ENCODE measurements around the gene TREML4. TPM values are rescaled to one million over a fixed set of nuclear protein-coding genes. Genes with fewer than 3 reads are reported as not detected.
A peak's percentile ranks its signal among the peaks of the same experiment; 100 is the strongest.

The TREML4 gene
- total and polyA plus RNA-seq, 2 experiments from 2014 or later = not detected

DNA sequence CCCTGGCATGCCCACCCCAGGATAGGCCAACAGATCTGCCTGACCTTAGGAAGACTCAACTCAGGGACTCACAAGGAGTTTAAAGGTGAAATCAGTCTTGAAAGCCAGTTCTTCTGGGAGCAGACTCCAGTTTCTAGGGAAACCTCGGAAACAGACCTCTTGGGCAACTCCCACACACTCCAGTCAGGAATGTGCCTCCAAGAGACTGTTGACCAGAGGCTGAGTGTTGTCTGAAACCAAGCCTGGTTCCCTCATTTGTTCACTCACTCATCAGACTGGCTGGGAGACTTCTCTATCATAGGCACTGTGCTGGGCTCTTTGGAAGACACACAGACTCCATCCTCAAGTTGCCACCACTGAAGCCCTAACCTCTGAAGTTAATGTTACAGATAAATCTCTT, 56.6 kb downstream of the TREML4 start:
- H3K9me2 ChIP-seq (replicated peaks; ENCODE audit: insufficient read depth) = no peaks in the 10 kb centered on the region
- H3K27ac ChIP-seq = no peak overlapping the region
- H3K9me3 ChIP-seq (ENCODE audit: low read depth) = no peaks in the 10 kb centered on the region
- 47% methylated on average over 1 of the region's 1 CpG for WGBS (ENCODE audit: low lambda C conversion rate, missing lambda C conversion rate)
- peak; percentile 56 for DNase-seq (ENCODE audit: low spot score)
- H3K4me3 ChIP-seq = no peak overlapping the region
- peaks cover 3% of the 10 kb centered on the region for H3K4me1 ChIP-seq (ENCODE audit: insufficient read depth)
- no peaks in the 10 kb centered on the region for H3K79me2 ChIP-seq
- TF ChIP-seq, protein P1, sequence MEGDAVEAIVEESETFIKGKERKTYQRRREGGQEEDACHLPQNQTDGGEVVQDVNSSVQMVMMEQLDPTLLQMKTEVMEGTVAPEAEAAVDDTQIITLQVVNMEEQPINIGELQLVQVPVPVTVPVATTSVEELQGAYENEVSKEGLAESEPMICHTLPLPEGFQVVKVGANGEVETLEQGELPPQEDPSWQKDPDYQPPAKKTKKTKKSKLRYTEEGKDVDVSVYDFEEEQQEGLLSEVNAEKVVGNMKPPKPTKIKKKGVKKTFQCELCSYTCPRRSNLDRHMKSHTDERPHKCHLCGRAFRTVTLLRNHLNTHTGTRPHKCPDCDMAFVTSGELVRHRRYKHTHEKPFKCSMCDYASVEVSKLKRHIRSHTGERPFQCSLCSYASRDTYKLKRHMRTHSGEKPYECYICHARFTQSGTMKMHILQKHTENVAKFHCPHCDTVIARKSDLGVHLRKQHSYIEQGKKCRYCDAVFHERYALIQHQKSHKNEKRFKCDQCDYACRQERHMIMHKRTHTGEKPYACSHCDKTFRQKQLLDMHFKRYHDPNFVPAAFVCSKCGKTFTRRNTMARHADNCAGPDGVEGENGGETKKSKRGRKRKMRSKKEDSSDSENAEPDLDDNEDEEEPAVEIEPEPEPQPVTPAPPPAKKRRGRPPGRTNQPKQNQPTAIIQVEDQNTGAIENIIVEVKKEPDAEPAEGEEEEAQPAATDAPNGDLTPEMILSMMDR (IDR thresholded peaks at IDR 0.05; ENCODE audit: poor library complexity) = no peak
- TF ChIP-seq EZH2phosphoT487 (IDR thresholded peaks at IDR 0.05; ENCODE audit: low read depth, severe bottlenecking, unreplicated experiment) (no peak), EZH2 (IDR thresholded peaks at IDR 0.05; ENCODE audit: borderline replicate concordance) (no peak)
- H3K36me3 ChIP-seq (replicated peaks; ENCODE audit: insufficient read depth, low read depth) = no peaks in the 10 kb centered on the region
- H3K4me2 ChIP-seq = no peak overlapping the region
- H2AFZ ChIP-seq = no peak overlapping the region
- no peaks in the 10 kb centered on the region for H3K27me3 ChIP-seq
- no peaks in the 10 kb centered on the region for H4K20me1 ChIP-seq (ENCODE audit: insufficient read depth, poor library complexity, severe bottlenecking)

DNA sequence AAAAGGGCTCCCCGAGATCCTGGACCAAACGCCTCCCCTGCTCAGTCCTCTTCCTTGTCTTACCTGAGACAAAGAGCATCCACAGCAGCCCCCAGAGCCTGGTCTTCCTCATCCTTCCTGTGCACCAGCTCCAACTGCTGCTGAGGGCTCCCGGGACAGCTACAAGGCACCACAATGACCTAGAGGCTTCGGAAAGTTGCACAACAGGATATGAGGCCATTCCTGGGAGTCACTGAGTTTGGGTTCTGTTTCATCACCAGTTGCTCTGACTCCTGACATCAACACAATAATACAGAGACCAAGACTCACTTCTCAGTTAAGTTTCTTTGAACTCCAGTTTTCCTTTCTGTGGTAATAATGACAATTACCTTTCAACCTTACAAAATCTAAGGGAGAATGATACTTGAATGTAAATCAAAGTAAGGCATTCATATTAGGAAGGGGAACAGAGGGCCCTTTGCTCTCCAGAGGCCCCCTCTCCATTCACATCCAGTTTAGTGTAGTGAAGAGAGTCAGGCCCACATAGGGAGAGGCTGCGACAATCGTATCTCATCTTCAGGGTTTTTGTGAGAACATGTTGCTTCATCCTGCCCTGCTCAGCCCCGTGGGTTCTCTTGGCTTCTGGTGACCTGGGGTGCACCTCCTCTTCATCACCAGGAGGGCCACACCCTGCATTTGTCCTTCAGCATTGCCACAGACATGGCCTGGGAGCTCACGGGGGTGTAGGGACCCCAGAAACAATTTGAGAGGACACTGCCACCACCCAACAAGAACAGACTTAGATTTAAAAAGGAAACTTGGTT, 58.6 kb downstream of the TREML4 start, which contains the start of gene TREM1:
Gene TREM1 (minus strand): TSS at position 139 of the 803 bp plus-strand sequence. CDS start 27 bp downstream, at position 112.
- Histone ChIP-seq H3K4me3 (no peak within 1 kb of the TSS), H4K20me1 (ENCODE audit: insufficient read depth, poor library complexity, severe bottlenecking) (no peaks in the 10 kb centered on the region), H3K27me3 (no peaks in the 10 kb centered on the region), H3K9me2 (replicated peaks; ENCODE audit: insufficient read depth) (no peaks in the 10 kb centered on the region), H3K9me3 (ENCODE audit: low read depth) (no peaks in the 10 kb centered on the region), H3K27ac (peak within 1 kb of the TSS; percentile 64), H3K4me2 (no peak within 1 kb of the TSS), H3K79me2 (no peaks in the 10 kb centered on the region), H2AFZ (no peak within 1 kb of the TSS), H3K4me1 (ENCODE audit: insufficient read depth) (peaks cover 3% of the 10 kb centered on the region), H3K36me3 (replicated peaks; ENCODE audit: insufficient read depth, low read depth) (no peaks in the 10 kb centered on the region)
- WGBS (ENCODE audit: low lambda C conversion rate, missing lambda C conversion rate) = 75% methylated on average over 8 of the region's 8 CpGs
- DNase-seq (ENCODE audit: low spot score) = peak; percentile 49
- no peak for TF ChIP-seq EZH2 (IDR thresholded peaks at IDR 0.05; ENCODE audit: borderline replicate concordance)
- TF ChIP-seq EZH2phosphoT487 (IDR thresholded peaks at IDR 0.05; ENCODE audit: low read depth, severe bottlenecking, unreplicated experiment) = no peak
- TF ChIP-seq, protein P1 (IDR thresholded peaks at IDR 0.05; ENCODE audit: poor library complexity) = no peak

DNA sequence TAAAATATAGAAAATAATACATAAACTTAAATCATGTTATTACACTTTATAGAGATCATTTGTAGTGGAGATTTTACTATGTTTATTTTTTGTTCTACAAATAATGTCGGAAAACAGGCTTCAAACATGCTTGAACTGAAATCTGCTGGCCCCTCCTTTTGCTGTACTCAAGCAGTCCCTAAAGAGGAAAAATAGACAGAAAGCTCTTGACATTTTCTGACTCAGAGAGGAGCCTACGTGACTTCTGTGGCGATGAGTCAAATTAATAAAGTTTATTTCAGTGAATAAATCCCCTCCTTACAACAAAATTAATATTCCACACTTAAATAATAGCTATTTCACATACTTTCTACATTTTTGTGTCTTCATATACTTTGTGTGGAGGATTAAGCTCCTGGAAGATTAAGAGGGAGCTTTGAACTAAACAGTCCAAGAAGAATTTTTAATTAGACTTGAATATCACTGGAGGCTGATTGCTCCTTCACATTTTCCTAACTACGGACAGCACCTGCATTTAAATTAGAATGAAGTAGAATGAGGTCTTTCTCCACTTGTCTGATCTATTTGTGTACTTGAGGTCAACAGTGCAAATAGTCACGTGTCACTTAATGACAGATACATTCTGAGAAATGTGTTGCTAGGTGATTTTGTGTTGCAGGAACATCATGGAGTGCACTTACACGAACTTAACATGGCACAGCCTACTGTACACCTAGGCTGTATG, 60.0 kb downstream of the TREML4 start:
- WGBS (ENCODE audit: low lambda C conversion rate, missing lambda C conversion rate) = 58% methylated on average over 6 of the region's 6 CpGs

More for the DNA sequence above, 60.0 kb downstream of the TREML4 start:
- no peaks in the 10 kb centered on the region for H3K36me3 ChIP-seq (replicated peaks; ENCODE audit: insufficient read depth, low read depth)
- no peak overlapping the region for H2AFZ ChIP-seq
- H4K20me1 ChIP-seq (ENCODE audit: insufficient read depth, poor library complexity, severe bottlenecking) = no peaks in the 10 kb centered on the region
- H3K4me3 ChIP-seq = no peak overlapping the region
- TF ChIP-seq EZH2 (IDR thresholded peaks at IDR 0.05; ENCODE audit: borderline replicate concordance) (no peak), EZH2phosphoT487 (IDR thresholded peaks at IDR 0.05; ENCODE audit: low read depth, severe bottlenecking, unreplicated experiment) (no peak)
- TF ChIP-seq, protein P1 (IDR thresholded peaks at IDR 0.05; ENCODE audit: poor library complexity) = no peak
- H3K9me3 ChIP-seq (ENCODE audit: low read depth) = no peaks in the 10 kb centered on the region
- H3K4me2 ChIP-seq = peak overlapping the region; percentile 18
- H3K9me2 ChIP-seq (replicated peaks; ENCODE audit: insufficient read depth) = no peaks in the 10 kb centered on the region
- DNase-seq (ENCODE audit: low spot score) = peak; percentile 57
- peaks cover 3% of the 10 kb centered on the region for H3K4me1 ChIP-seq (ENCODE audit: insufficient read depth)
- no peak overlapping the region for H3K27ac ChIP-seq
- no peaks in the 10 kb centered on the region for H3K27me3 ChIP-seq
- H3K79me2 ChIP-seq = no peaks in the 10 kb centered on the region

Small RNAs within 50 kb of the gene (small RNA-seq; reads per million reads assigned to genes)
- not detected for gene AL391903.2
- not detected for gene AL391903.3
- 0.40 reads per million, percentile 26 among the genes with 10 or more reads in this experiment for gene RNA5SP207

Other genes starting within 250 kb of the TREML4 start
- 38.1 and 42.9 TPM in 2 replicates for gene UNC5CL, start 189.1 kb upstream of the TREML4 start, total RNA-seq
- 37.1 and 41.3 TPM in 2 replicates for gene UNC5CL, start 189.1 kb upstream of the TREML4 start, polyA plus RNA-seq
- gene TSPO2, start 185.9 kb upstream of the TREML4 start, total RNA-seq = 0.27 TPM in 1 of 2 replicates, not detected in the other
- 0.36 and 2.7 TPM in 2 replicates for gene TSPO2, start 185.9 kb upstream of the TREML4 start, polyA plus RNA-seq
- 2.9 and 3.1 TPM in 2 replicates for gene APOBEC2, start 175.1 kb upstream of the TREML4 start, total RNA-seq
- gene APOBEC2, start 175.1 kb upstream of the TREML4 start, polyA plus RNA-seq = 2.8 and 4.3 TPM in 2 replicates
- 28.0 and 31.2 TPM in 2 replicates for gene OARD1, start 156.0 kb upstream of the TREML4 start, total RNA-seq
- gene OARD1, start 156.0 kb upstream of the TREML4 start, polyA plus RNA-seq = 37.7 and 46.4 TPM in 2 replicates
- 25.2 TPM in 2 replicates for gene NFYA, start 155.4 kb upstream of the TREML4 start, total RNA-seq
- gene NFYA, start 155.4 kb upstream of the TREML4 start, polyA plus RNA-seq = 16.8 and 18.7 TPM in 2 replicates
- not detected in 2 replicates for gene TREML1, start 74.0 kb upstream of the TREML4 start, total RNA-seq
- gene TREML1, start 74.0 kb upstream of the TREML4 start, polyA plus RNA-seq = not detected in 2 replicates
- gene TREM2, start 65.2 kb upstream of the TREML4 start, total RNA-seq = 2.5 and 2.8 TPM in 2 replicates
- 2.2 and 4.4 TPM in 2 replicates for gene TREM2, start 65.2 kb upstream of the TREML4 start, polyA plus RNA-seq
- 0.24 and 0.40 TPM in 2 replicates for gene TREML2, start 27.2 kb upstream of the TREML4 start, total RNA-seq
- not detected in 2 replicates for gene TREML2, start 27.2 kb upstream of the TREML4 start, polyA plus RNA-seq
- 0.63 and 0.84 TPM in 2 replicates for gene TREM1, start 58.3 kb downstream of the TREML4 start, total RNA-seq
- 2.3 and 2.8 TPM in 2 replicates for gene TREM1, start 58.3 kb downstream of the TREML4 start, polyA plus RNA-seq
- not detected in 2 replicates for gene NCR2, start 107.3 kb downstream of the TREML4 start, total RNA-seq
- not detected in 2 replicates for gene NCR2, start 107.3 kb downstream of the TREML4 start, polyA plus RNA-seq